GM23338 (cell line): ENCODE results near the gene GALNT3. TPM values are rescaled to one million over a fixed set of nuclear protein-coding genes. Genes with fewer than 3 reads are reported as not detected.

ENCODE experiments used
- ATAC-seq: fragments of 200-7000 bp; cut with Tn5 transposase; 3 replicates; pipeline ENCODE4 v1.9.1; 2020
- DNase-seq: peaks from one replicate; pipeline ENCODE4 v3.0.0-alpha.2; 2015; ENCODE audit warnings: low spot score
- H2AFZ ChIP-seq: fragments of 200-600 bp; sonication (generic); 2 replicates; pipeline ENCODE4 v1.8.0; 2016; ENCODE audit warnings: antibody characterized with exemption, mild to moderate bottlenecking, moderate library complexity
- H3F3A ChIP-seq: fragments of 200-600 bp; sonication (generic); replicated peaks from 2 replicates; pipeline ENCODE4 v1.8.0; 2017; ENCODE audit warnings: antibody characterized with exemption, mixed run types, low read depth
- H3K27ac ChIP-seq: fragments of 200-600 bp; sonication (generic); 2 replicates; pipeline ENCODE4 v1.6.1; 2016; ENCODE audit warnings: low read depth
- H3K27me3 ChIP-seq: fragments of 200-600 bp; sonication (generic); 2 replicates; pipeline ENCODE4 v1.8.0; 2016; ENCODE audit warnings: mild to moderate bottlenecking, mixed run types, moderate library complexity; ENCODE audit not compliant: insufficient read depth
- H3K36me3 ChIP-seq: fragments of 200-600 bp; sonication (generic); 2 replicates; pipeline ENCODE4 v1.8.0; 2016; ENCODE audit warnings: mild to moderate bottlenecking; ENCODE audit not compliant: insufficient read depth
- H3K4me1 ChIP-seq: fragments of 200-600 bp; sonication (generic); 2 replicates; pipeline ENCODE4 v1.8.0; 2016; ENCODE audit warnings: mild to moderate bottlenecking, moderate library complexity; ENCODE audit not compliant: insufficient read depth
- H3K4me2 ChIP-seq: fragments of 200-600 bp; sonication (generic); 2 replicates; pipeline ENCODE4 v1.7.1; 2017; ENCODE audit warnings: mixed run types
- H3K4me3 ChIP-seq: fragments of 200-600 bp; sonication (generic); 2 replicates; pipeline ENCODE4 v1.6.1; 2016; ENCODE audit warnings: mixed run types
- H3K79me2 ChIP-seq: fragments of 200-600 bp; sonication (generic); replicated peaks from 2 replicates; pipeline ENCODE4 v1.8.0; 2017; ENCODE audit warnings: mild to moderate bottlenecking; ENCODE audit not compliant: insufficient read depth
- H3K9me2 ChIP-seq: fragments of 200-600 bp; sonication (generic); 2 replicates; pipeline ENCODE4 v1.8.0; 2017; ENCODE audit not compliant: insufficient read depth
- H4K20me1 ChIP-seq: fragments of 200-600 bp; sonication (generic); replicated peaks from 2 replicates; pipeline ENCODE4 v1.8.0; 2017; ENCODE audit warnings: mild to moderate bottlenecking; ENCODE audit not compliant: insufficient read depth
- H3K27ac Mint-ChIP-seq: 2 replicates; pipeline ENCODE4 v1.8.0; 2020; ENCODE audit warnings: inconsistent platforms, mild to moderate bottlenecking, moderate library complexity, mixed read lengths
- H3K27me3 Mint-ChIP-seq: 3 replicates; pipeline ENCODE4 v1.8.0; 2022; ENCODE audit warnings: low read depth, mild to moderate bottlenecking, moderate library complexity, mixed read lengths, inconsistent platforms; ENCODE audit not compliant: insufficient read depth, poor library complexity
- H3K36me3 Mint-ChIP-seq: 3 replicates; pipeline ENCODE4 v1.8.0; 2021; ENCODE audit warnings: low read depth, mild to moderate bottlenecking, inconsistent platforms, moderate library complexity, mixed read lengths
- H3K4me1 Mint-ChIP-seq: 3 replicates; pipeline ENCODE4 v1.8.0; 2020; ENCODE audit warnings: mild to moderate bottlenecking, inconsistent platforms, mixed read lengths
- H3K4me3 Mint-ChIP-seq: 3 replicates; pipeline ENCODE4 v1.8.0; 2021; ENCODE audit warnings: moderate library complexity, mild to moderate bottlenecking, inconsistent platforms, mixed read lengths
- H3K9me3 Mint-ChIP-seq: 3 replicates; pipeline ENCODE4 v1.8.0; 2020; ENCODE audit warnings: moderate library complexity, mild to moderate bottlenecking, inconsistent platforms, mixed read lengths
- CREB1 ChIP-seq: fragments of 250-450 bp; sonication (Bioruptor Pico); IDR thresholded peaks from 2 replicates; pipeline ENCODE4 v1.5.0; 2020; ENCODE audit warnings: low read depth, mild to moderate bottlenecking, moderate library complexity
- ETS1 ChIP-seq: IDR thresholded peaks from 2 replicates; pipeline ENCODE4 v1.6.1; 2016; ENCODE audit warnings: antibody characterized with exemption
- EZH2 ChIP-seq: fragments of 200-600 bp; sonication (generic); IDR thresholded peaks from one replicate; pipeline ENCODE4 v1.8.0; 2017; ENCODE audit warnings: antibody characterized with exemption, mild to moderate bottlenecking, low read depth; ENCODE audit not compliant: unreplicated experiment
- EZH2phosphoT487 ChIP-seq: fragments of 200-600 bp; sonication (generic); IDR thresholded peaks from one replicate; pipeline ENCODE4 v1.8.1; 2018; ENCODE audit warnings: antibody characterized with exemption; ENCODE audit not compliant: unreplicated experiment
- JUNB ChIP-seq: IDR thresholded peaks from one replicate; pipeline ENCODE4 v1.6.1; 2016; ENCODE audit warnings: antibody characterized with exemption; ENCODE audit not compliant: unreplicated experiment
- NANOG ChIP-seq: IDR thresholded peaks from 2 replicates; pipeline ENCODE4 v1.6.1; 2016; ENCODE audit warnings: antibody characterized with exemption, borderline replicate concordance
- POLR2AphosphoS5 ChIP-seq: IDR thresholded peaks from 2 replicates; pipeline ENCODE4 v1.6.1; 2016; ENCODE audit warnings: antibody characterized with exemption, low read depth
- REST ChIP-seq: IDR thresholded peaks from one replicate; pipeline ENCODE4 v1.6.1; 2018; ENCODE audit warnings: antibody characterized with exemption; ENCODE audit not compliant: unreplicated experiment
- STAT1 ChIP-seq: IDR thresholded peaks from one replicate; pipeline ENCODE4 v1.6.1; 2016; ENCODE audit warnings: antibody characterized with exemption; ENCODE audit not compliant: unreplicated experiment
- ZNF114 ChIP-seq: fragments of 250-450 bp; sonication (Bioruptor Pico); IDR thresholded peaks from 2 replicates; pipeline ENCODE4 v1.5.0; 2020; ENCODE audit warnings: mild to moderate bottlenecking, moderate library complexity
- ZNF331 ChIP-seq: fragments of 250-450 bp; sonication (Bioruptor Pico); IDR thresholded peaks from 2 replicates; pipeline ENCODE4 v1.5.0; 2020; ENCODE audit warnings: low read depth, mild to moderate bottlenecking, moderate library complexity
- ZNF462 ChIP-seq: fragments of 250-450 bp; sonication (Bioruptor Pico); IDR thresholded peaks from 2 replicates; pipeline ENCODE4 v1.5.0; 2020; ENCODE audit warnings: mild to moderate bottlenecking, moderate library complexity
- polyA plus RNA-seq: library from polyadenylated mRNA; unstranded; fragments of >200 nt; fragmentation: Nextera tagmentation; extraction: Ambion mirVana; gene quantifications from 2 replicates; pipeline ENCODE4 v1.2.1, GENCODE V29; 2016
- total RNA-seq: library from RNA; depleted of rRNA; stranded (reverse); fragments of >200 nt; shearing (Covaris generic); gene quantifications from 2 replicates; pipeline ENCODE4 v1.2.3, GENCODE V29; 2014
- TF ChIP-seq, protein P1 (sequence below), 2 experiments: fragments of 200-600 bp in 1 of 2; sonication (generic) in 1 of 2; conservative IDR thresholded peaks; 2 replicates each; pipeline versions ENCODE4 v1.5.1 to v1.6.1; 2016 to 2017; ENCODE audit warnings: antibody characterized with exemption in 2 of 2, low read depth in 2 of 2, mild to moderate bottlenecking in 2 of 2, moderate library complexity in 1 of 2

Gene GALNT3
- total and polyA plus RNA-seq, 2 experiments from 2014 or later = 16.8 to 17.1 TPM

- Mint-ChIP-seq H3K4me3 (no peak overlapping the region), H3K36me3 (no peaks in the 10 kb centered on the region; the same call in 2 of the 3 replicates), H3K27me3 (peaks cover 12% of the 10 kb centered on the region), H3K27ac (no peak overlapping the region), H3K9me3 (no peaks in the 10 kb centered on the region), H3K4me1 (peaks cover 38% of the 10 kb centered on the region)
- H3K79me2 ChIP-seq = peaks cover 79% of the 10 kb centered on the region
- TF ChIP-seq STAT1 (no peak), ZNF462 (CRISPR knock-in tag) (no peak), EZH2 (no peak), ETS1 (no peak), POLR2AphosphoS5 (no peak), ZNF114 (CRISPR knock-in tag) (no peak), REST (no peak), EZH2phosphoT487 (no peak), JUNB (no peak), NANOG (no peak), ZNF331 (CRISPR knock-in tag) (no peak), CREB1 (CRISPR knock-in tag) (no peak)
- TF ChIP-seq, protein P1, sequence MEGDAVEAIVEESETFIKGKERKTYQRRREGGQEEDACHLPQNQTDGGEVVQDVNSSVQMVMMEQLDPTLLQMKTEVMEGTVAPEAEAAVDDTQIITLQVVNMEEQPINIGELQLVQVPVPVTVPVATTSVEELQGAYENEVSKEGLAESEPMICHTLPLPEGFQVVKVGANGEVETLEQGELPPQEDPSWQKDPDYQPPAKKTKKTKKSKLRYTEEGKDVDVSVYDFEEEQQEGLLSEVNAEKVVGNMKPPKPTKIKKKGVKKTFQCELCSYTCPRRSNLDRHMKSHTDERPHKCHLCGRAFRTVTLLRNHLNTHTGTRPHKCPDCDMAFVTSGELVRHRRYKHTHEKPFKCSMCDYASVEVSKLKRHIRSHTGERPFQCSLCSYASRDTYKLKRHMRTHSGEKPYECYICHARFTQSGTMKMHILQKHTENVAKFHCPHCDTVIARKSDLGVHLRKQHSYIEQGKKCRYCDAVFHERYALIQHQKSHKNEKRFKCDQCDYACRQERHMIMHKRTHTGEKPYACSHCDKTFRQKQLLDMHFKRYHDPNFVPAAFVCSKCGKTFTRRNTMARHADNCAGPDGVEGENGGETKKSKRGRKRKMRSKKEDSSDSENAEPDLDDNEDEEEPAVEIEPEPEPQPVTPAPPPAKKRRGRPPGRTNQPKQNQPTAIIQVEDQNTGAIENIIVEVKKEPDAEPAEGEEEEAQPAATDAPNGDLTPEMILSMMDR (conservative IDR thresholded peaks at IDR 0.05; ENCODE audit: low read depth in 2 of 2) = no peak
- H3K27me3 ChIP-seq = no peaks in the 10 kb centered on the region
- peaks cover 2% of the 10 kb centered on the region; the same call in 1 of the 2 replicates for H4K20me1 ChIP-seq
- no peaks in the 10 kb centered on the region for H3K36me3 ChIP-seq
- no peak overlapping the region for H3K4me2 ChIP-seq
- no peak overlapping the region for H3K27ac ChIP-seq
- peaks cover 4% of the 10 kb centered on the region for H3F3A ChIP-seq
- no peak overlapping the region for H2AFZ ChIP-seq
- peaks cover 45% of the 10 kb centered on the region for H3K4me1 ChIP-seq
- H3K4me3 ChIP-seq = no peak overlapping the region
- H3K9me2 ChIP-seq = no peaks in the 10 kb centered on the region
- no peak for ATAC-seq
- DNase-seq = no peak
Observed at GRCh38 chr2:165790466-165790865, 3.6 kb downstream of the GALNT3 start.
